Osteoblast (primary cell): Measurements from ENCODE around the gene STAG3. TPM values are rescaled to one million over a fixed set of nuclear protein-coding genes. Genes with fewer than 3 reads are reported as not detected.
"Not testable (repeated sequence)": the region's sequence is repeated elsewhere in the genome, so short reads cannot be mapped to it uniquely, and the experiment has no call there.

Experiments used
- DNase-seq: peaks from one replicate; pipeline ENCODE4 v3.0.0; 2011; ENCODE audit warnings: low spot score, mixed read lengths; ENCODE audit not compliant: insufficient read length; ENCODE audit errors: missing footprints
- H2AFZ ChIP-seq: 2 replicates; pipeline ENCODE4 v1.6.0; 2011; ENCODE audit warnings: mild to moderate bottlenecking, low read length
- H3K27ac ChIP-seq: 2 replicates; pipeline ENCODE4 v1.5.1; 2011; ENCODE audit warnings: mild to moderate bottlenecking, low read depth, low read length, moderate library complexity
- H3K27me3 ChIP-seq: 2 replicates; pipeline ENCODE4 v1.6.0; 2012; ENCODE audit warnings: mild to moderate bottlenecking, control low read depth, inconsistent platforms, low read length, moderate library complexity; ENCODE audit not compliant: insufficient read depth
- H3K36me3 ChIP-seq: 2 replicates; pipeline ENCODE4 v1.5.1; 2011; ENCODE audit warnings: mild to moderate bottlenecking, low read length, control low read depth, moderate library complexity; ENCODE audit not compliant: insufficient read depth
- H3K4me1 ChIP-seq: 2 replicates; pipeline ENCODE4 v1.5.1; 2011; ENCODE audit warnings: mild to moderate bottlenecking, low read length, control low read depth, moderate library complexity; ENCODE audit not compliant: insufficient read depth
- H3K4me2 ChIP-seq: 2 replicates; pipeline ENCODE4 v1.6.0; 2011; ENCODE audit warnings: mild to moderate bottlenecking, low read length; ENCODE audit not compliant: insufficient read depth
- H3K4me3 ChIP-seq: fragments of 200-600 bp; sonication (generic); 3 replicates; pipeline ENCODE4 v1.5.1; 2012; ENCODE audit warnings: mild to moderate bottlenecking, low read length, inconsistent platforms; ENCODE audit not compliant: insufficient read depth
- H3K79me2 ChIP-seq: 2 replicates; pipeline ENCODE4 v1.6.0; 2012; ENCODE audit warnings: mild to moderate bottlenecking, low read length, control low read depth, inconsistent platforms; ENCODE audit not compliant: insufficient read depth
- H3K9me3 ChIP-seq: 2 replicates; pipeline ENCODE4 v1.5.1; 2011; ENCODE audit warnings: low read depth, low read length, control low read depth
- H4K20me1 ChIP-seq: 2 replicates; pipeline ENCODE4 v1.6.0; 2012; ENCODE audit warnings: mild to moderate bottlenecking, low read length, control low read depth; ENCODE audit not compliant: insufficient read depth
- total RNA-seq: library from RNA; depleted of rRNA; stranded (reverse); fragments of >200 nt; gene quantifications from 2 replicates; pipeline ENCODE4 v1.2.3, GENCODE V29; 2012
- TF ChIP-seq, protein P1 (sequence below): IDR thresholded peaks from 2 replicates; pipeline ENCODE4 v1.5.1; 2011; ENCODE audit warnings: mild to moderate bottlenecking, low read depth, low read length, moderate library complexity; ENCODE audit errors: extremely low read depth

The STAG3 gene
- total RNA-seq, 1 donor: 1.4 TPM

DNA sequence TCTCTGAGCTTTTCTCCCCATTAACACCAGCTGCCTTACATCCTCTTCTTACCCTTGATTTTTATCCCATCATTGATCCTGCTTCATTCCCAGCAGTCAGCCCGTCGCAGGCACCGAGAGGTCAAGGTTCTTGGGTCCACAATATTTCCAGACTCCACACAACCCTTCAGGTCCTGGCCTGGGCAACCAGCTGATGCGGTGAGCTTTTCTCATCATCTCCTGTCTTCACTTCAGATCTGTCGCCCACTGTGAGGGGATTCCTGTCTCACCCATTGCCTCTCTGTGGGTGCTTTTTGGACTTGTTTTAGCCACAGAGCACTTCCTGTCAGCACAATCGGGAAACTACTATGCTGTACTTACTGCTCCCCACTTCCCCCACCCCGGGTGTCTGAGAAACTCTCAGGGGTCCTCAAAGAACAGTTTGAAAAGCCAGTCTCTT, 33.6 kb downstream of the STAG3 start:
- Histone ChIP-seq H3K27me3 (peaks cover 38% of the 10 kb centered on the region), H3K4me2 (no peak overlapping the region), H3K4me1 (no peaks in the 10 kb centered on the region), H3K27ac (no peak overlapping the region), H4K20me1 (no peaks in the 10 kb centered on the region), H3K4me3 (no peak overlapping the region), H3K79me2 (no peaks in the 10 kb centered on the region), H2AFZ (no peak overlapping the region), H3K36me3 (no peaks in the 10 kb centered on the region), H3K9me3 (no peaks in the 10 kb centered on the region)
- no peak for DNase-seq
- TF ChIP-seq, protein P1, sequence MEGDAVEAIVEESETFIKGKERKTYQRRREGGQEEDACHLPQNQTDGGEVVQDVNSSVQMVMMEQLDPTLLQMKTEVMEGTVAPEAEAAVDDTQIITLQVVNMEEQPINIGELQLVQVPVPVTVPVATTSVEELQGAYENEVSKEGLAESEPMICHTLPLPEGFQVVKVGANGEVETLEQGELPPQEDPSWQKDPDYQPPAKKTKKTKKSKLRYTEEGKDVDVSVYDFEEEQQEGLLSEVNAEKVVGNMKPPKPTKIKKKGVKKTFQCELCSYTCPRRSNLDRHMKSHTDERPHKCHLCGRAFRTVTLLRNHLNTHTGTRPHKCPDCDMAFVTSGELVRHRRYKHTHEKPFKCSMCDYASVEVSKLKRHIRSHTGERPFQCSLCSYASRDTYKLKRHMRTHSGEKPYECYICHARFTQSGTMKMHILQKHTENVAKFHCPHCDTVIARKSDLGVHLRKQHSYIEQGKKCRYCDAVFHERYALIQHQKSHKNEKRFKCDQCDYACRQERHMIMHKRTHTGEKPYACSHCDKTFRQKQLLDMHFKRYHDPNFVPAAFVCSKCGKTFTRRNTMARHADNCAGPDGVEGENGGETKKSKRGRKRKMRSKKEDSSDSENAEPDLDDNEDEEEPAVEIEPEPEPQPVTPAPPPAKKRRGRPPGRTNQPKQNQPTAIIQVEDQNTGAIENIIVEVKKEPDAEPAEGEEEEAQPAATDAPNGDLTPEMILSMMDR: no peak

DNA sequence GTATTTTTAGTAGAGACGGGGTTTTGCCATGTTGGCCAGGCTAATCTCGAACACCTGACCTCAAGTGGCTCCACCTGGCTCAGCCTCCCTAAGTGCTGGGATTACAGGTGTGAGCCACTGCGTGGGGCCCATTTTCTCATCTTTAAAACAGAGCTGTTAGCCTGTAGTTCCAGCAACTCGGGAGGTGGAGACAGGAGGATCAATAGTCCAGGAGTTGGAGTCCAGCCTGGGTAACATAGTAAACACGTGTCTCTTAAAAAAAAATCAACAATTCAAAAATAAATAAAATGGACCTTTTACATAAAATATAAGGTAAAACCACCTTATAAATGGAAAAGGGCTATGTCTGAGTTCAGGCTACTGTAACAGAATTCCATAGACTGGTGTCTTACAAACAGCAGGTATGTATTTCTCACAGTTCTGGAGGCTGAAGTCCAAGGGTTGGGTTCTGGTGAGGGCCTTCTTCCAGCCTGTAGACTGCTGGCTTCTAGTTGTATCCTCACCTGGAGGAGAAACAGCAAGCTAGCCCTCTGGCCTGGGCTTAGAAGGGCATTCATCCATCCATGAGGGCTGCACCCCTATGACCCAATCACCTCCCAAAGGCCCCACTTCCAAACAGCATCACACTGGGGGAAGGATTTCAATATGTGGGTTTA, 35.0 kb downstream of the STAG3 start:
- TF ChIP-seq, protein P1: no peak
- Histone ChIP-seq H3K4me3 (no peak overlapping the region), H3K27me3 (peaks cover 38% of the 10 kb centered on the region), H3K4me2 (no peak overlapping the region), H4K20me1 (no peaks in the 10 kb centered on the region), H3K27ac (no peak overlapping the region), H3K36me3 (no peaks in the 10 kb centered on the region), H2AFZ (no peak overlapping the region), H3K4me1 (no peaks in the 10 kb centered on the region), H3K9me3 (no peaks in the 10 kb centered on the region), H3K79me2 (no peaks in the 10 kb centered on the region)
- no peak for DNase-seq

DNA sequence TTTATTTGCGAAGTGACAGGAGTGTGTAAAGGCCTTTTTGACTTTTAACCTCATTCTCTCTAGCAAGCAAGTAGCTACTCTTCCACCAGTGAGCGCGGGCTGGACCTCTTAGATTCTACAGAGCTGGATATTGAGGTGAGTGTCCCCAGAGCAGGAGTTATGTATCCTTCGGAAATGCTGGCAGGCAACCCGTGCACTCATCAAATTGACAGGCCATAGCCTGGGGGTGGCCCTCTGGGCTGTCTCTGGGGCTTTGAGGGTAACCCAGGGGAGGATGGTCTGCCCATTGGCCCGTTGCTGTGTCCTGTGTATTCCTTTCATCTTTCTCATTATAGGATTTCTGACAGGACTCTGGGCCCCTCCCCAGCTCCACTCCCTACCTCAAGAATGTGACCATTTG, 36.0 kb downstream of the STAG3 start:
- Histone ChIP-seq H3K36me3 (no peaks in the 10 kb centered on the region), H3K4me1 (no peaks in the 10 kb centered on the region), H3K27me3 (peaks cover 35% of the 10 kb centered on the region), H4K20me1 (no peaks in the 10 kb centered on the region), H3K79me2 (no peaks in the 10 kb centered on the region), H3K27ac (no peak overlapping the region), H3K4me3 (no peak overlapping the region), H3K9me3 (no peaks in the 10 kb centered on the region), H3K4me2 (no peak overlapping the region), H2AFZ (no peak overlapping the region)
- no peak for DNase-seq
- TF ChIP-seq, protein P1: no peak

DNA sequence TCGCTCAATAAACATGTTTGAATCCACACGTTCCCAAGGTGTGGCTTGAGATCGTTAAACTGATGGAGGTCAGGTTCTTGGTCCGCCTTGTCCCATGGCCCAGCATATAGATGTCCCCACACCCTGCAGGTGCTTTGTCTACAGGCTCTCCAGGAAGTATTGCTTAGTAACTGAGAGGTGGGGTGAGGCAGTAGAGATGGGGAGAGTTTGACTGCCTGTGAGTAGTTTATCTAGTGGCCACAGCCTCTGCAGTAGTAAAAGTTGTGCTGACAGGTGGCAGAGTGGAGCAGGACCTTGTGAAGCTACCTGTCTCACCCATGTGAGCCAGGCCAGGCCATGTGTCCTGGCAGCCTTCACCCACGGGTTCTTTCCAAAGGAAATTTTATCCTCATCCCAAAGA, 36.6 kb downstream of the STAG3 start:
- not testable (repeated sequence) for DNase-seq, H3K9me3 ChIP-seq, H4K20me1 ChIP-seq, H3K4me1 ChIP-seq, H3K79me2 ChIP-seq, H3K27ac ChIP-seq, H3K4me3 ChIP-seq, H3K36me3 ChIP-seq, H2AFZ ChIP-seq, H3K4me2 ChIP-seq
- peaks cover 29% of the 10 kb centered on the region for H3K27me3 ChIP-seq
